Uterus (tissue), 4 donors: ENCODE measurements around the gene LMNB1. TPM values are rescaled to one million over a fixed set of nuclear protein-coding genes. Genes with fewer than 3 reads are reported as not detected.

Experiments
- DNase-seq, 2 donors: peaks; one replicate each; pipeline ENCODE4 v3.0.0-alpha.2; 2019 to 2020
- H3K27ac ChIP-seq, 2 donors: fragments of 200-600 bp; sonication (generic); 1 replicate in 1 of 2; 2 replicates in 1 of 2; pipeline ENCODE4 v1.5.1; 2016 to 2018
- H3K27me3 ChIP-seq, 2 donors: fragments of 200-600 bp; sonication (generic); one replicate each; pipeline ENCODE4 v1.5.1; 2018 to 2019; ENCODE audit warnings: control low read depth in 1 of 2
- H3K36me3 ChIP-seq, 2 donors: fragments of 200-600 bp; sonication (generic); one replicate each; pipeline ENCODE4 v1.5.1; 2019; ENCODE audit warnings: control low read depth in 1 of 2
- H3K4me1 ChIP-seq, 2 donors: fragments of 200-600 bp; sonication (generic); one replicate each; pipeline ENCODE4 v1.5.1; 2018 to 2019; ENCODE audit warnings: control low read depth in 1 of 2
- H3K4me3 ChIP-seq, 2 donors: fragments of 200-600 bp; sonication (generic); 1 replicate in 1 of 2; 2 replicates in 1 of 2; pipeline ENCODE4 v1.5.1; 2018 to 2019; ENCODE audit warnings: mild to moderate bottlenecking in 1 of 2
- H3K9me3 ChIP-seq, 2 donors: fragments of 200-600 bp; sonication (generic); one replicate each; pipeline ENCODE4 v1.5.1; 2019; ENCODE audit warnings: control low read depth in 1 of 2
- CTCF ChIP-seq, 4 experiments: fragments of 200-600 bp in 2 of 4; fragments of 450-650 bp in 2 of 4; sonication (generic) in 2 of 4; IDR thresholded peaks; one replicate each; pipeline ENCODE4 v1.5.1; 2016 to 2019; ENCODE audit warnings: antibody characterized with exemption in 4 of 4, mild to moderate bottlenecking in 2 of 4, moderate library complexity in 1 of 4
- POLR2A ChIP-seq, 2 donors: fragments of 450-650 bp; IDR thresholded peaks; one replicate each; pipeline ENCODE4 v1.6.1; 2016; ENCODE audit warnings: antibody characterized with exemption in 2 of 2, mild to moderate bottlenecking in 1 of 2, moderate library complexity in 1 of 2
- intact Hi-C: fragments of 100-400 bp; cut with DNase I; formaldehyde crosslinking; loops from one replicate; pipeline ENCODE4 v1.15.1; 2023; ENCODE audit warnings: low total_unique reads
- small RNA-seq: library from RNA; depleted of rRNA; stranded (forward); fragments of <200 nt; gene quantifications from one replicate; pipeline ENCODE3, GENCODE V24; 2016
- total RNA-seq, 4 donors: library from RNA; depleted of rRNA in 3 of 4; stranded (reverse); fragments of >200 nt in 3 of 4; gene quantifications; one replicate each; pipeline versions ENCODE4 v1.1.0 to v1.2.4, GENCODE V29; 2014 to 2023
- donor health status: DM: yes; HTN: yes; CAD: no.

LMNB1 gene
- total RNA-seq, 4 donors from 2014 or later, result 0.29 to 66.7 (median 3.6) TPM

- Histone ChIP-seq H3K27ac (peak overlapping the region; percentile 52 to 54), H3K36me3 (no peaks in the 10 kb centered on the region), H3K4me3 (no peak overlapping the region), H3K9me3 (no peaks in the 10 kb centered on the region), H3K27me3 (no peaks in the 10 kb centered on the region), H3K4me1 (no peaks in the 10 kb centered on the region)
- TF ChIP-seq POLR2A (IDR thresholded peaks at IDR 0.05) (no peak), CTCF (IDR thresholded peaks at IDR 0.05) (no peak)
- DNase-seq, result no peak
- intact Hi-C loops, result no loop called here
Measured at GRCh38 chr5:126883564-126884245, 106.8 kb downstream of the LMNB1 start.

- Histone ChIP-seq H3K9me3 (no peaks in the 10 kb centered on the region), H3K27ac (peak overlapping the region; percentile 27 to 52), H3K27me3 (no peaks in the 10 kb centered on the region), H3K4me1 (no peaks in the 10 kb centered on the region), H3K4me3 (no peak overlapping the region), H3K36me3 (no peaks in the 10 kb centered on the region)
- intact Hi-C loops, result no loop called here
- no peak for TF ChIP-seq POLR2A (IDR thresholded peaks at IDR 0.05)
- peak in 1 of 2 donors; percentile 42 for DNase-seq
Measured at GRCh38 chr5:126884269-126884819, 107.4 kb downstream of the LMNB1 start.

Small RNAs within 50 kb of the gene (small RNA-seq; reads per million reads assigned to genes)
- gene RNU6-752P, result not detected

Other genes starting within 250 kb of the LMNB1 start
- 10 to 100 TPM in 2 of 4 donors, 1 to 10 TPM in 2; 5.9 to 94.2 (median 31.6) TPM for gene ALDH7A1, start 181.9 kb upstream of the LMNB1 start, total RNA-seq
- 10 to 100 TPM; 31.0 to 82.7 (median 72.9) TPM for gene PHAX, start 176.2 kb upstream of the LMNB1 start, total RNA-seq